Measurements from ENCODE around the gene PSMD14. TPM values are rescaled to one million over a fixed set of nuclear protein-coding genes. Genes with fewer than 3 reads are reported as not detected.

The PSMD14 gene
- polyA plus RNA-seq, 1 experiment: 33.4 TPM

DNA sequence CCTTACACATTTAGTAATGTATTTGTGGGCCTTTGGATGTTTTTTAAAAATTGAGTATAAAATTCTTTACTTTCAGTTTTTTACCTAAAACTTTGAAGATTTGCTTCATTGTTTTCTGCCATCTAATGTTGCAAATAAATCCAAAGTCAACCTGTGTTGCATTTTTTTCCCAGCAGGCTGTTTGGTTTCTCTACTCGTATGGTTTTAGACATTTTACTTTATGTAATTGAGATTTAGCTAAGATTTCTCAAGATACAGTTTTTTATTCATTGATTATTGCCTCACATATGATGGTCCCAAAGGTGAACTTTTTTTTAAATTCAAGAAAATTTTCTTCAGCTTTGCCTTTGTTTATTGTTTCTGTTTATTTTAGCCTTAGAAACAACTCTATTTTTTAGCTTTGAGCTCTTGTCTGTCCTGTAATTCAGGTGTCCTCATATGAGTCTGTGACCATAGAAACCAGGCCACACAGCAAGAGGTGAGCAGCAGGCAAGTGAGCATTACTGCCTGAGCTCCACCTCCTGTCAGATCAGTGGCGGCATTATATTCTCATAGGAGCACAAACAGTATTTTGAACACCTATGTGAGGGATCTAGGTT, 54.4 kb downstream of the PSMD14 start:
- DNase-seq (ENCODE audit: low read depth): no peak
- ChIA-PET POLR2A (no interaction called here), CTCF (interaction anchor here (1.2 kb wide), 1 partner anchor 12 kb away, joined by 3 read pairs; no protein-coding TSS in a partner anchor)
- H3K4me3 ChIP-seq (ENCODE audit: low read depth, low read length): no peak overlapping the region
- no peaks in the 10 kb centered on the region; the same call in 1 of the 2 replicates for H3K36me3 ChIP-seq (ENCODE audit: control insufficient read depth, insufficient read depth, low read length)
- no peaks in the 10 kb centered on the region for H3K27me3 ChIP-seq (ENCODE audit: control insufficient read depth, insufficient read depth, low read length)
- TF ChIP-seq, protein P1, sequence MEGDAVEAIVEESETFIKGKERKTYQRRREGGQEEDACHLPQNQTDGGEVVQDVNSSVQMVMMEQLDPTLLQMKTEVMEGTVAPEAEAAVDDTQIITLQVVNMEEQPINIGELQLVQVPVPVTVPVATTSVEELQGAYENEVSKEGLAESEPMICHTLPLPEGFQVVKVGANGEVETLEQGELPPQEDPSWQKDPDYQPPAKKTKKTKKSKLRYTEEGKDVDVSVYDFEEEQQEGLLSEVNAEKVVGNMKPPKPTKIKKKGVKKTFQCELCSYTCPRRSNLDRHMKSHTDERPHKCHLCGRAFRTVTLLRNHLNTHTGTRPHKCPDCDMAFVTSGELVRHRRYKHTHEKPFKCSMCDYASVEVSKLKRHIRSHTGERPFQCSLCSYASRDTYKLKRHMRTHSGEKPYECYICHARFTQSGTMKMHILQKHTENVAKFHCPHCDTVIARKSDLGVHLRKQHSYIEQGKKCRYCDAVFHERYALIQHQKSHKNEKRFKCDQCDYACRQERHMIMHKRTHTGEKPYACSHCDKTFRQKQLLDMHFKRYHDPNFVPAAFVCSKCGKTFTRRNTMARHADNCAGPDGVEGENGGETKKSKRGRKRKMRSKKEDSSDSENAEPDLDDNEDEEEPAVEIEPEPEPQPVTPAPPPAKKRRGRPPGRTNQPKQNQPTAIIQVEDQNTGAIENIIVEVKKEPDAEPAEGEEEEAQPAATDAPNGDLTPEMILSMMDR (IDR thresholded peaks at IDR 0.05; ENCODE audit: insufficient read depth, low read depth, low read length): no peak

DNA sequence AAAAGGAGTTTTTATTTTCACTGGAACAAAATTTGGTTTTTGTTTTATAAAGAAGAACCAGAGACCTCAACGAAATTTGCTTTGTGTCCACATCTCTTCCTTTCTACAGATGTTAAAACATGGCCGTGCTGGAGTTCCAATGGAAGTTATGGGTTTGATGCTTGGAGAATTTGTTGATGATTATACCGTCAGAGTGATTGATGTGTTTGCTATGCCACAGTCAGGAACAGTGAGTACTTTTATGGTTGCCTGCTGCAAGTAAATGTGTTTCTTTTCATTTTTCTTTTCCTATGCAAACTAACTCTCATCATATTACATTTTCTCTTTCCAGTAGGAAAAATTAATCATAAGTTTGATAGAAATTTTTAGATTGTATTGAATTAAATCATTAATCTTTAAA, 59.5 kb downstream of the PSMD14 start:
- Histone ChIP-seq H3K36me3 (ENCODE audit: control insufficient read depth, insufficient read depth, low read length) (peaks cover 1% of the 10 kb centered on the region; the same call in 1 of the 2 replicates), H3K4me3 (ENCODE audit: low read depth, low read length) (no peak overlapping the region), H3K27me3 (ENCODE audit: control insufficient read depth, insufficient read depth, low read length) (no peaks in the 10 kb centered on the region)
- ChIA-PET POLR2A (no interaction called here), CTCF (no interaction called here)
- no peak for DNase-seq (ENCODE audit: low read depth)
- TF ChIP-seq, protein P1 (IDR thresholded peaks at IDR 0.05; ENCODE audit: insufficient read depth, low read depth, low read length): no peak

DNA sequence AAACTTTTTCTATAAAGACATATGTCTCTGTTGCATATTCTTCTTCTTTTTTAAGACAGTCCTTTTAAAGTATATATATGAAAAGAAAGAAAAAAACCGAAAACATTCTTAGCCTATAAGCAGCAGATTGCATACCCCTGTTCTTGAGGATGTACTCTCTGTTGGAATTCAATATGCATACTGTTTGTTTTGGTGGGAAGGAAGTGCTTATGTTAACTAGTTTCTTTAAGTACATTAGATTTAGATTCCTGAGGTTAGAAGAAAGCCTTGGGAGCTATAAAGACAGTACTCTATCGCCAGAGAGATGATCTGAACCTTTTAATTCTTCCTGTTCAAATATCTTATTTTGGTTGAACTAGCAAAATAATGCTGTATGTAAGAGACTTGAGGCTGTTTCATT, 61.1 kb downstream of the PSMD14 start:
- no peaks in the 10 kb centered on the region for H3K27me3 ChIP-seq (ENCODE audit: control insufficient read depth, insufficient read depth, low read length)
- H3K4me3 ChIP-seq (ENCODE audit: low read depth, low read length): no peak overlapping the region
- DNase-seq (ENCODE audit: low read depth): no peak
- POLR2A ChIA-PET: no interaction called here
- CTCF ChIA-PET: no interaction called here
- TF ChIP-seq, protein P1 (IDR thresholded peaks at IDR 0.05; ENCODE audit: insufficient read depth, low read depth, low read length): no peak
- peaks cover 1% of the 10 kb centered on the region; the same call in 1 of the 2 replicates for H3K36me3 ChIP-seq (ENCODE audit: control insufficient read depth, insufficient read depth, low read length)

DNA sequence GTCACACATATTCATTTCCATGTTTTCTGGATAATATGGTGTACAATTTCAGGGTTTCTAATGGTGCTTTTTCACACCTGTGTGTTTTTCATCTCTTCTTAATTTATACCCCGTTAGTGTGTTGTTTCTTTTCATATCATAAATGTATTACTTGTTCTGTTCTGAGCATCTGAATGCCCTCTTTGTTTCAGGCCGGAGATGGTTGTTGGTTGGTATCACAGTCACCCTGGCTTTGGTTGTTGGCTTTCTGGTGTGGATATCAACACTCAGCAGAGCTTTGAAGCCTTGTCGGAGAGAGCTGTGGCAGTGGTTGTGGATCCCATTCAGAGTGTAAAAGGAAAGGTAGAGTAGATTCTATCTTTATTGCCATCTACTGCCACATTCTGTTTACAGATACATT, 62.8 kb downstream of the PSMD14 start:
- H3K4me3 ChIP-seq (ENCODE audit: low read depth, low read length): no peak overlapping the region
- no peaks in the 10 kb centered on the region for H3K27me3 ChIP-seq (ENCODE audit: control insufficient read depth, insufficient read depth, low read length)
- TF ChIP-seq, protein P1 (IDR thresholded peaks at IDR 0.05; ENCODE audit: insufficient read depth, low read depth, low read length): no peak
- POLR2A ChIA-PET: no interaction called here
- CTCF ChIA-PET: no interaction called here
- H3K36me3 ChIP-seq (ENCODE audit: control insufficient read depth, insufficient read depth, low read length): peaks cover 1% of the 10 kb centered on the region; the same call in 1 of the 2 replicates
- no peak for DNase-seq (ENCODE audit: low read depth)

DNA sequence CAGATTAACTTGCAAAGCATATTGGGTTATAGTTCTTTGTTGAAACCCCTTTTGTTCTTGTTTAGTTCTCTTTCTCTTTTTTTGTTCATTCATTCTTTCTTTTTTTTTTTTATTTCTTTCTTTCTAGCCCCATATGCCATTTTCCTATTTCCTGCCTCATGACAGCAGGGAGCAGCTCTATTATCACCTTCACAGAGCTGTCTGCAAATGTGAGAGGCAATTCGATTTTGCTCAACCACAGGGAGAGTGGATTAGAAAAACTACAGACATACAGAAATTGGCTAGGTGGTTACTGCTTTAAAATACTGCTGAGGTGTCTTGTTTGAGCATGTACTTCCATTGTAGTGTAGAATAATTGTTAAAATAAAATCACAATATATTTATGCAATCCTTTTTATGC, 63.6 kb downstream of the PSMD14 start:
- POLR2A ChIA-PET: no interaction called here
- peaks cover 1% of the 10 kb centered on the region; the same call in 1 of the 2 replicates for H3K36me3 ChIP-seq (ENCODE audit: control insufficient read depth, insufficient read depth, low read length)
- TF ChIP-seq, protein P1 (IDR thresholded peaks at IDR 0.05; ENCODE audit: insufficient read depth, low read depth, low read length): no peak

More for the DNA sequence above, 63.6 kb downstream of the PSMD14 start:
- CTCF ChIA-PET: interaction anchor here (0.7 kb wide), 1 partner anchor 10 kb away, joined by 3 read pairs; no protein-coding TSS in a partner anchor
- Histone ChIP-seq H3K4me3 (ENCODE audit: low read depth, low read length) (no peak overlapping the region), H3K27me3 (ENCODE audit: control insufficient read depth, insufficient read depth, low read length) (no peaks in the 10 kb centered on the region)
- no peak for DNase-seq (ENCODE audit: low read depth)

Measured in BJ (cell line).